ENCODE measurements around the gene MED13. TPM values are rescaled to one million over a fixed set of nuclear protein-coding genes. Genes with fewer than 3 reads are reported as not detected.

The MED13 gene
- total RNA-seq, 1 experiment from 2014 or later, result 60.7 TPM

DNA sequence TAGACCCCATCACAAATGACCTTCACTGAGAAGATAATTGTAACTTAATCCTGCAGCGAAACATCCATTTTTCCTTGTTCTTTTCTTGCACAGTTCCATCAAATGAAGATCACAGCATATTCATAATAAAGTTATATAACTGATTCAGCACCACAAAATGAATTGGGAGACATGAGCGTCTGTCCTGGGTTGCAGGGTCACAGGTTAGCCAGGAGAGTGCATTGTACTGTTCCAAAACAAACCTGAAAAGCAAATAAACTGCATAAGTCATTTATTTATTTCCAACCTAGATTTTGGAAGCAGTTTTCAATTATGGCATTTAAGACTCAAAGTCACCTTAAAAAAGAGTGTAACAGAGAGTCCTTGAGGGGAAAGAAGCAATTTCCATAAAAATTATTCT is 118.7 kb downstream of the MED13 start:
- Histone ChIP-seq H4K5ac (ENCODE audit: insufficient read length, low read depth, low read length) (no peak overlapping the region), H3K9me3 (ENCODE audit: control insufficient read depth, low read depth, low read length) (no peaks in the 10 kb centered on the region), H3K27me3 (ENCODE audit: insufficient read depth, low read length) (no peaks in the 10 kb centered on the region), H3K23ac (ENCODE audit: insufficient read length, low read depth, low read length) (no peak overlapping the region), H2BK20ac (ENCODE audit: low read depth, low read length, poor library complexity, severe bottlenecking) (no peak overlapping the region), H3K14ac (ENCODE audit: insufficient read depth, low read length) (no peak overlapping the region), H3K18ac (ENCODE audit: insufficient read length, low read depth, low read length) (no peak overlapping the region), H2AK5ac (ENCODE audit: insufficient read length, low read length) (no peak overlapping the region), H3K9ac (ENCODE audit: extremely low read depth, insufficient read length, low read length) (no peak overlapping the region), H2BK120ac (ENCODE audit: low read depth, low read length, poor library complexity, severe bottlenecking) (no peak overlapping the region), H2BK12ac (ENCODE audit: insufficient read length, low read depth, low read length) (no peak overlapping the region), H4K91ac (ENCODE audit: insufficient read length, low read depth, low read length) (no peak overlapping the region), H3K4me1 (ENCODE audit: insufficient read depth, low read length) (no peaks in the 10 kb centered on the region), H3K56ac (ENCODE audit: insufficient read length, low read depth, low read length) (no peak overlapping the region), H2BK5ac (ENCODE audit: insufficient read length, low read length) (no peak overlapping the region), H4K20me1 (ENCODE audit: control insufficient read depth, insufficient read depth, insufficient read length) (no peaks in the 10 kb centered on the region), H3K4ac (ENCODE audit: low read depth, low read length) (no peak overlapping the region), H4K8ac (replicated peaks; ENCODE audit: insufficient read length, low read depth, low read length) (no peak overlapping the region), H3T11ph (ENCODE audit: low read length) (no peak overlapping the region), H3K79me1 (ENCODE audit: insufficient read depth, low read depth, low read length, poor library complexity, severe bottlenecking) (no peaks in the 10 kb centered on the region), H3K23me2 (ENCODE audit: insufficient read length, low read depth, low read length, poor library complexity, severe bottlenecking) (no peaks in the 10 kb centered on the region), H2BK15ac (ENCODE audit: low read depth, low read length) (no peak overlapping the region), H2AFZ (ENCODE audit: low read length) (no peak overlapping the region), H3K27ac (ENCODE audit: insufficient read length, low read depth, low read length) (no peak overlapping the region), H3K79me2 (ENCODE audit: insufficient read depth, low read length) (no peaks in the 10 kb centered on the region), H3K4me2 (ENCODE audit: insufficient read depth, insufficient read length, low read length) (no peak overlapping the region)
- no peaks in the 10 kb centered on the region for H3K9me3 Mint-ChIP-seq
- H3K27me3 Mint-ChIP-seq (ENCODE audit: low read depth), result no peaks in the 10 kb centered on the region
- DNase-seq, result no peak
- H3K36me3 Mint-ChIP-seq (ENCODE audit: insufficient read depth in 1 of 3, low read depth in 3 of 3), result peaks cover 17 to 60% (median 46%) of the 10 kb centered on the region in 3 experiments
- TF ChIP-seq, protein P1, sequence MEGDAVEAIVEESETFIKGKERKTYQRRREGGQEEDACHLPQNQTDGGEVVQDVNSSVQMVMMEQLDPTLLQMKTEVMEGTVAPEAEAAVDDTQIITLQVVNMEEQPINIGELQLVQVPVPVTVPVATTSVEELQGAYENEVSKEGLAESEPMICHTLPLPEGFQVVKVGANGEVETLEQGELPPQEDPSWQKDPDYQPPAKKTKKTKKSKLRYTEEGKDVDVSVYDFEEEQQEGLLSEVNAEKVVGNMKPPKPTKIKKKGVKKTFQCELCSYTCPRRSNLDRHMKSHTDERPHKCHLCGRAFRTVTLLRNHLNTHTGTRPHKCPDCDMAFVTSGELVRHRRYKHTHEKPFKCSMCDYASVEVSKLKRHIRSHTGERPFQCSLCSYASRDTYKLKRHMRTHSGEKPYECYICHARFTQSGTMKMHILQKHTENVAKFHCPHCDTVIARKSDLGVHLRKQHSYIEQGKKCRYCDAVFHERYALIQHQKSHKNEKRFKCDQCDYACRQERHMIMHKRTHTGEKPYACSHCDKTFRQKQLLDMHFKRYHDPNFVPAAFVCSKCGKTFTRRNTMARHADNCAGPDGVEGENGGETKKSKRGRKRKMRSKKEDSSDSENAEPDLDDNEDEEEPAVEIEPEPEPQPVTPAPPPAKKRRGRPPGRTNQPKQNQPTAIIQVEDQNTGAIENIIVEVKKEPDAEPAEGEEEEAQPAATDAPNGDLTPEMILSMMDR (conservative IDR thresholded peaks at IDR 0.05), result no peak
- H3K4me1 Mint-ChIP-seq, result no peaks in the 10 kb centered on the region; a peak in 1 of 4 replicates
- WGBS (ENCODE audit: extremely low coverage, insufficient read length, low lambda C conversion rate), result no CpG with 5 or more reads among the region's 2 CpGs
- 0 out of 7 replicates have a peak overlapping the region, but pooled peaks of 1 of the 3 experiments have one; percentile 3 for H3K27ac Mint-ChIP-seq
- H3K4me3 Mint-ChIP-seq, result no peak overlapping the region

Data from H9 (cell line).